ENCODE data around the gene ARHGEF7.

Gene ARHGEF7

DNA sequence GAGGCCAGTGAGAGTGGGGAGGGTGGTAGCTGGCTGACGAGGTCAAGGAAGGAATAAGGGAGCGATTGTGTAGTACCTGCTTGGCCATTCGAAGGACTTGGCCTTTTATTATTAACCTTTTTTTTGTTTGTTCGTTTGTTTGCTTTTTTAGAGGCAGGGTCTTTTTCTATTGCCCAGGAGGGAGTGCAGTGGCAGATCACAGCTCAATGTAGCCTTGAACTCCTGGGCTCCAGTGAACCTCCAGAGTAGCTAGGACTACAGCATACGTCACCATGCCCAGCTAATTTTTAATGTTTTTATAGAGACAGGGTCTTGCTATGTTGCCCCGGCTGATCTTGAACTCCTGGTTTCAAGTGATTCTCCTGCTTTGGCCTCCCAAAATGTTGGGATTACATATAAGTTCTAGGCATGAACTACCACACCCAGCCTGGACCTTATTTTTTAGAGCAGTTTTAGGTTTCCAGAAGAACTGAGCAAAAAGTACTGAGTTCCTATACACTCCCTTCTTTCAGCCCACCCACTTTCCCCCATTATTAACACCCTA is 25.5 kb downstream of the ARHGEF7 start:
- no peak for DNase-seq

DNA sequence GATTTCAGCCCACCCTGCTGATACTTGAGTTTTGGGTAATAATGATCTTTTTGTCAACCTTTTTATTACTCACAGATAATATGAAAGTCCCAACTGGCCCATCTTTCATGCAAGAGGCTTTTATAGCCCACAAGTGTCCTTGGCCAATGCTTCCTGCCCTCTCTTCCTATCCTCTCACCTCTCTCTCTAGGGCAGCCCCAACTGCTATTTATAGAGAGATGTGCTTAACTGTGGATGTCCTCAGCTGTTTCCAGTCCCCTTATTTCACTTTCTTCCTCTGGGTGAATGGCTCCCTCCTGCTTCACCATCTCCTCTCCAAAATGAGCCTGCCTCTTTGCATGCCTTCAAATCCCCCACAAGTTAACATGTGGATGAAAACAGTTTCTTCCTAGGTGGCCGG is 27.4 kb downstream of the ARHGEF7 start:
- no peak for DNase-seq

DNA sequence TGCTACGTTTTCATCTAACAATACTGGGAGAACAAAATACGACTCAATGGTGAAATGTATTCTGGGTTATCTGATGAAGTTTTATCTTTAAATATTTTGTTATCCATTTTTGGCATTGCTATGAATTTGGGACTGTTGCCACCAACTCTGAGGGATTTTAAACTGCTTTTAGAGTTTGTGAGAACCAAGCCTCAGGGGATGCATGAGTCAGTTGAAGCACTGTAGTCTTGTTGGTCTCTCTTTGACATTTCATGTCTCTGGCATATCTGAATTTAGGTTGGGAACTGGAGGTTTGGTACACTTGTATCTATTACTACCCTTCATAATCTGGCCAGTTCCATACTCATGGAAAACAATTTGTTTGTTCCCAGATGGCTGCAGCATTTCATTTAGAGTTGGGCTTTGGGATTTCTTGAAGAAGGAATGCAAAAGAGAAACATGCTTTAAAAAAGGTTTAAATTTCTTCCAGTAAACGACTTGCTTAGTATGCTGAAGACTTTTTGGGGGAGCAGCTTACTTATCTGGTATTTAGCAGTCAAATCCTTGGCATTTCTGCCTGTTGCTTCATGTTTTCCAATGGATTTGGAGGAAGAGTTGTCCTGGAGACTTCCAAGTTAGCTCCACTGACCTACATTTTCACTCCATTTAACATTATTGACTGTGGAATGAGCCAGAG is 28.9 kb downstream of the ARHGEF7 start:
- no peak for DNase-seq

GRCh38 chr13:111145071-111145470 is 30.0 kb downstream of the ARHGEF7 start:
- DNase-seq, result no peak

- DNase-seq, result no peak
Measured at GRCh38 chr13:111145506-111145905, 30.4 kb downstream of the ARHGEF7 start.

GRCh38 chr13:111152844-111153243 is 37.7 kb downstream of the ARHGEF7 start:
- no peak for DNase-seq

GRCh38 chr13:111153279-111153976 is 38.3 kb downstream of the ARHGEF7 start:
- peak; percentile 92 for DNase-seq

GRCh38 chr13:111153977-111154332 is 38.8 kb downstream of the ARHGEF7 start:
- no peak for DNase-seq

DNA sequence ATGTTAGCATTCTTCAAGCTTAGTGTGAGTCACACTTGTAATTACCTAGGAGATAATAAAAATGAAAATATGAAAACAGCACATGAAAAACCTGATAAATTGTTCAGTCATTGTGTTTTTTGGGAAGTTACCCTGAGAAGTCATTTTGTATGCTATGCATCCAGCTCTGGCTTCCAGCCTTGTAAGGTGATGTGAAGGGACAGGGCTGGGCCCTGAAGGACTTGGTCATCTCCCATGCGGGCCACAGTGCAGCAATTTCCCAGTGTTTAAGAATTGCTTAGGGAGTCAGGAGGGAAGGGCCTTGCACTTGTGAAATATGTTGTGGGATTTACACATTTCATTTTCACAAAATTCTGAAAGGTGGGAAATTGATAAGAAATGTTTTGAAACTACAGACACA is 41.3 kb downstream of the ARHGEF7 start:
- DNase-seq, result no peak

GRCh38 chr13:111158136-111158805 is 43.2 kb downstream of the ARHGEF7 start:
- no peak for DNase-seq

- DNase-seq, result no peak
Measured at GRCh38 chr13:111159362-111160320, 44.5 kb downstream of the ARHGEF7 start.

GRCh38 chr13:111160648-111161047 is 45.5 kb downstream of the ARHGEF7 start:
- no peak for DNase-seq

DNA sequence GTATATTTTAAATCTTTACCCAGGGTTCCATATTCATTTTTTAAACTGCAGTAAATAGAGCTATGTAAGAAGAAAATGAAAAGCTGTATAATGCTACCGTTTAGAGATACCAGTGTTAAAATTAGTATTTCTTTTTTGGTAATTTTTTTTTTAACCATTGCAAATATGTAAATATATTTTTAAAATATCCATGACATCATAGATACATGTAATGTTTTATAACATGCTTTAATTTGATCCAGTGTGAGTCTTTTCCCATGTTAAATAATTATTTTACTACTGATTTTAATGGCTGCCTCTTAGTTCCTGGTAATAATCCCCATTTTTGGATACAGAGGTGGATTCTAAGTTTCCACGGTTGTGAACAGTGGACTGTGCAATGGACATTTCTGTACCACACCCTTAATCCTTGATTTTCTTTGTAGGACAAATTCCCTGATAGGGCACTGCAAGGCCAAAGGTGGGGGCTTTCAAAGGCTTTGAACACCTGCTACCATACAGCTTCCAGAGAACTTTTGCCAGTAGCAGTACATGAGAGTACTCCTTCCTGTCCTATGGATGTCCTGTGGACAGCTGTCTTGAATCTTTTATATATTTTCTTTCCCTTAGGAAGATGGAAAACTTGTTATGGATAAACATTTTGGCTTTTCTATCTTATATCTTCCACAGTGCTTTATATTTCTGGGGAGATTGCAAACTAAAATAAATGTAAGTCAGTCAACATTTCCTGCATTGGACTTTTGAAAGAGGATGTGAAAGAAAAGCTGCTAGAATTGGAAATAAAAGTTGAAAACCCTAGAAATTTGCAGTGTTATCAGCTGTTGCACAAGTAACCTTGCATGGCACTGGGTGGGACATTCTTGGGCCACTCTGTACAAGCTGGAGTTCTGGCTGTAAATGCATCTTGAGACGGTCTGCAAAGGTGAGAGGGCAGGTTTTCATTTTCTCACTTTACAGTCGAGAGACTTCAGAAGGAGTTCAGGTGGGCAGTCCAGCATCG is 46.8 kb downstream of the ARHGEF7 start:
- DNase-seq, result no peak

- DNase-seq, result no peak
Measured at GRCh38 chr13:111165241-111166010, 50.3 kb downstream of the ARHGEF7 start.

DNA sequence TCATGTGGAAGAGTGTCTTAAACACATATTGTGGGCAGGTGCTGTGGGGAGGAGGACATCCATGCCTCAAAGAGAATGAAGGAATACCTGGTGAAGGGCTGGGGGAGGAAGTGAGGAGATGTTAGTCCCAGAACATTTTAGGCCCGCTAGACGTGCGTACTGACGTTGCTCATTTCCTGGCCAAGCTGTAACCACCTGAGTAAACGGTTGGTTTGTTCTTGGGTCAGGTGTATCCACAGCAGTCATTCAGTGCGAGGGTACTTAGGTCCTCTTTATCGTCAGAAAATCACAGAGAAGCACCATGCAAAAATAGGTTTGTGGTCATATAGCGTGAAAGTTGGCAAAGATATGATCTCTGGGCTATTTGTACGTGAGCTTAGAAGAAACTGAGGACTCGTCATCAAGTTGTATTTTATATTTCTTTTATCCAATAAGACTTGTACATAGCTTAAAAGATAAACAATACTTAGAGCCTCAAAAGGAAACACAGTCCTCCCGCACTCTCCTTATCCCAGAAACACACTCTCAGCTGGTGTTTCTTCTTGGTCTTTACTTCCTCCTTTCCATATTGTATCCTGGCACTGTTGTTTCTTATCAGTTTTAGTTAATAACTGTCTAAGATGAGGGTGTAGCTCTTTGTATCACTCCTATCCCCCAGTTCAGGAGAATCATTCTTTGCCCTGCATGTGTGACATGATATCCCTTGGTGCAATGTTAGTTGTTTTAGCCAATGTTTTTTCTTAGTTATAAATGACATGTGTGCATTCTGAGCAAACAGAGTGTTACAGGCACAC is 52.0 kb downstream of the ARHGEF7 start:
- no peak for DNase-seq

GRCh38 chr13:111168107-111168506 is 53.0 kb downstream of the ARHGEF7 start:
- DNase-seq, result no peak

- DNase-seq, result no peak
Measured at GRCh38 chr13:111171112-111171511, 56.0 kb downstream of the ARHGEF7 start.

- DNase-seq, result no peak
Measured at GRCh38 chr13:111171629-111172028, 56.5 kb downstream of the ARHGEF7 start.

- DNase-seq, result no peak
Measured at GRCh38 chr13:111174377-111175114, 59.4 kb downstream of the ARHGEF7 start.

All from fibroblast of skin of right quadriceps (primary cell).